ENCODE data around the gene SNRK. TPM values are rescaled to one million over a fixed set of nuclear protein-coding genes. Genes with fewer than 3 reads are reported as not detected.

Gene SNRK
- total and polyA plus RNA-seq, 3 donors from 2014 or later = 27.5 to 42.4 (median 37.4) TPM

GRCh38 chr3:43348350-43348749 is 62.0 kb downstream of the SNRK start:
- TF ChIP-seq CTCF (IDR thresholded peaks at IDR 0.05) (no peak), POLR2A (IDR thresholded peaks at IDR 0.05) (no peak)
- Histone ChIP-seq H3K27ac (no peak overlapping the region), H3K36me3 (ENCODE audit: low read depth, missing control alignments) (no peaks in the 10 kb centered on the region), H3K9me3 (no peaks in the 10 kb centered on the region), H3K4me3 (no peak overlapping the region), H3K4me1 (no peaks in the 10 kb centered on the region), H3K27me3 (no peaks in the 10 kb centered on the region)
- intact Hi-C loops (cut with DNase I; ENCODE audit: low total_unique reads) = no loop called here
- 92 to 94% methylated on average over 11 of the region's 11 CpGs for WGBS, 2 donors
- DNase-seq = no peak

GRCh38 chr3:43348852-43349574 is 62.7 kb downstream of the SNRK start:
- H3K27me3 ChIP-seq = no peaks in the 10 kb centered on the region
- H3K4me1 ChIP-seq = no peaks in the 10 kb centered on the region
- TF ChIP-seq CTCF (IDR thresholded peaks at IDR 0.05) (no peak), POLR2A (IDR thresholded peaks at IDR 0.05) (no peak)
- no peaks in the 10 kb centered on the region for H3K9me3 ChIP-seq
- DNase-seq = no peak
- WGBS, 2 donors = 79 to 80% methylated on average over 4 of the region's 4 CpGs
- H3K4me3 ChIP-seq = no peak overlapping the region
- H3K36me3 ChIP-seq (ENCODE audit: low read depth, missing control alignments) = no peaks in the 10 kb centered on the region
- intact Hi-C loops (cut with DNase I; ENCODE audit: low total_unique reads) = no loop called here
- no peak overlapping the region for H3K27ac ChIP-seq

- WGBS, 2 donors = 88 to 90% methylated on average over 3 of the region's 3 CpGs
- DNase-seq = no peak
- H3K4me1 ChIP-seq = no peaks in the 10 kb centered on the region
- no peak for TF ChIP-seq CTCF (IDR thresholded peaks at IDR 0.05)
- no peak for TF ChIP-seq POLR2A (IDR thresholded peaks at IDR 0.05)
- no peaks in the 10 kb centered on the region for H3K36me3 ChIP-seq (ENCODE audit: low read depth, missing control alignments)
- no peak overlapping the region for H3K4me3 ChIP-seq
- no peak overlapping the region for H3K27ac ChIP-seq
- H3K9me3 ChIP-seq = no peaks in the 10 kb centered on the region
- H3K27me3 ChIP-seq = no peaks in the 10 kb centered on the region
- intact Hi-C loops (cut with DNase I; ENCODE audit: low total_unique reads) = no loop called here
Observed at GRCh38 chr3:43349716-43350115, 63.4 kb downstream of the SNRK start.

GRCh38 chr3:43353393-43353792 is 67.1 kb downstream of the SNRK start:
- 86 to 98% methylated on average over 1 of the region's 1 CpG for WGBS, 2 donors
- DNase-seq = no peak
- Histone ChIP-seq H3K36me3 (ENCODE audit: low read depth, missing control alignments) (no peaks in the 10 kb centered on the region), H3K27ac (no peak overlapping the region), H3K4me3 (no peak overlapping the region), H3K4me1 (no peaks in the 10 kb centered on the region), H3K9me3 (no peaks in the 10 kb centered on the region), H3K27me3 (no peaks in the 10 kb centered on the region)
- TF ChIP-seq CTCF (IDR thresholded peaks at IDR 0.05) (no peak), POLR2A (IDR thresholded peaks at IDR 0.05) (no peak)
- intact Hi-C loops (cut with DNase I; ENCODE audit: low total_unique reads) = no loop called here

Data from testis (tissue), 3 donors.